ENCODE measurements around the gene F2RL2.

F2RL2 gene

DNA sequence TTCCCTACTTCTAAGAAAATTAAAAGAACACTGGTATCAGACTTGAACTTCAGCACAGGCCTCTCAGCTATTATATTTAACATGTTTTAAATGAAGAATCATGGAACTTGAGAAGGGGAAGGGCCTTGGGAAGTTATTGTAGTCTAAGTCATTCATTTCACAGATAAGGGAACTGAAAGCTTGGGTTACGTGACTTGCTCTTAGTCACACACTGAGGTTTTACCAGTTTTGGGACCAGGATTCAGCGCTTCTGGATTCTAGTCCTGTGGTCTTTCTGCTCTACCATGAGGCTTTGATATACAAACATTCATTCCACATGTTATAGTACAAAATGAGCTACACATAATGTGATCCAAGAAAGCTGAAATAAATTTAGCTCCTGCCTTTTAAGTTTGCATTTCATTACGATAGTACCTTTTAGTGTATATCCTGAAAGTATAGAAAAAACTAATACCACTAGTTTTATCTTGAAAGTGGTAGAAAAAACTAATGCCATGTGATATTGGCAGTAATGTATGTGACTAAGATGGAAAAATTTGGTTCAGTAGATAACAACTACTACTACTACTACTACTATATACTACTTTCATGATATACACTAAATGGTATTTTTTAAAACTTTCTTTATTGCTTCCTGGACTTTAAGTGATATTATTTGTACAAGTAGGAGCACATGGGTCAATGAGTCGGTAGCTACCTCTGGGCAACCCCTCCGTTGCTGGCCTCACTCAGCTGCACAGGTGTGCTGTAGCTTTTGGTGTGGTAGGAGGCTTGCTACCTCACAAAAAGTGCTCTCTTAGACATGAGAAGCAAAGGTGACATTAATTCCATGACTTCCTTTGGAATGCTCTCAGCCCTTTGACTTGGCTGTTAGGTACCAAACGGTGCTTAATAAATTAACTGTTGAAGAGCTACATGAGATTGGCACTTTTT lies 40.7 kb downstream of the F2RL2 start:
- DNase-seq: no peak

DNA sequence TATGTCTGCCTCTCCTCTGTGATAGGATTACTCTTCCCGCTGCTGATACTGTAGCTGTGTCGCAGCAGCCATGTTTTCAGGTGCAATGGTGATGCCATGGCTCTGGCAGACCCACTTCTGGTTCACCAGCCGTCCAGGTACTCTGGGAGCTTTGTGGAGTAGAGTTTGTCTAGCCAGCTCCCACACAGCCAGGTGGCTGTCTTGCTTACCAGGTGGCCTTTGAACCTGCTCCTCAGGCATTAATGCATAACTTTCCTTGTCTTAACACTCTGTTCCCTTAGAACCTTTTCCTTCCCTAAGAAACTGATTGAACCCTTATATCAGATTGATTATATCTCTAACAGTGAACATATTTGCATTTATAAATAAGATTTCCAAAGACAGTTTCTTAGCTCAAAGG lies 42.2 kb downstream of the F2RL2 start:
- no peak for DNase-seq

GRCh38 chr5:76579166-76579937 lies 43.9 kb downstream of the F2RL2 start:
- no peak for DNase-seq

DNA sequence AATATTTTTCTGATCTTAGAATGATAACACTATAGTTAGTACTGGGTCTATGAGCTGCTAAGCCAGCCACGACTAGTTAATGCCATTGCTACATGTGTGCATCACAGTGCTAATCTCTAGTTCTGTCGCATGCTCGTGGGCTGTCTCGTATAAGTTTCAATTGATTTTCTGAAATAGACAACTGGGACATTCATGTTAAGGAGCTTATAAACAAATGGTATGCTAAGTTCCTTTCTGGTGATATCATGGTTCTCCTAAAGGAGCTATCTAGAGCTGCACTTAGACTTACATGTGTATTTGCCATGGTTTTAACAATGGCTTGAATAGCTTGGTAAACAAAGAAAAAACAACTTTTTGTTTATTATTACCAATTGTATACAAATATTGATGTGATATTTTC lies 46.2 kb downstream of the F2RL2 start:
- DNase-seq: no peak

GRCh38 chr5:76576450-76576849 lies 46.8 kb downstream of the F2RL2 start:
- DNase-seq: no peak

DNA sequence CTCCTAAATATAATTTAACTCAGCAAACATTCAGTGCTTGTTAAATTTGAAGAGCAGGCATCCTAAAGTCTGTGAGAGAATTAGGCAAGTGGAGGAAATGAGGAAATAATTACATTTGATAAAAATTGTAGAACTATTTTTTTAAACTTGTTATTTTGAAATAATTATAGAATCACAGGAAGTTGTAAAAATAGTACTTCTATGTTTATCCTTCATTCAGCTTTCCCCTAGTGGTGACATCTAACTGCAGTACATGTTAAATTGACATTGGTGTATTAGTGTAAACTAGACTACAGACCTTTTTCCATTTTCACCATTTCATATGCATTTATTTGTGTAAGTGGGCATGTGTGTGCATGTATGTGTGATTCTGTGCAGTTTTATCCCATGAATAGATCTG lies 51.6 kb downstream of the F2RL2 start:
- no peak for DNase-seq

DNA sequence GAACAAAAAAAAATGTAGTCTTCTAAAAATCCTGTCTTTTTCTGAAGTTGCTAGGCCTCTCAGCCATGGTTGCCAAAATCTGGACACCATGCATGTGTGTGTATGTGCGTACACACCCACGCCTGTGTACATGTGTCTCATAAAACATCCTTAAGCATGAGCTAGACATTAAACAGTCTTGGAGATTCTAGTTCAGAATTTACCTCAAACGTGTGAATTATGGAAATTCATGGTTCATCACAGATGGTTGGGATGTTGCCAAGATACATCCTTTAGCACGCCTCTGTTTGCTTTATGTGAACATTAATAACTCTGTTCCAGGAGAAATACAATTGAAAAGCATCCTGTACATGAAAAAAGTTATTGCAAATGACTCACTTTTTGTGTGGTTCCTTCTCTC lies 53.0 kb downstream of the F2RL2 start:
- no peak for DNase-seq

Data from activated naive CD4-positive, alpha-beta T cell (primary cell).